ENCODE results near the gene THPO. TPM values are rescaled to one million over a fixed set of nuclear protein-coding genes. Genes with fewer than 3 reads are reported as not detected.

Gene THPO
- total RNA-seq, 1 donor from 2014 or later, result not detected

GRCh38 chr3:184336547-184337398 lies 41.2 kb downstream of the THPO start:
- intact Hi-C loops (cut with micrococcal nuclease), result no loop called here
- no peak for DNase-seq (ENCODE audit: low spot score)
- Mint-ChIP-seq H3K9me3 (no peaks in the 10 kb centered on the region), H3K27ac (peak overlapping the region; percentile 87), H3K4me3 (ENCODE audit: low read depth) (peak overlapping the region; percentile 88), H3K4me1 (ENCODE audit: low read depth) (peaks cover 54% of the 10 kb centered on the region), H3K36me3 (ENCODE audit: low read depth) (peaks cover 36% of the 10 kb centered on the region), H3K27me3 (ENCODE audit: low read depth) (no peaks in the 10 kb centered on the region)

GRCh38 chr3:184335661-184336546 lies 42.1 kb downstream of the THPO start:
- Mint-ChIP-seq H3K27ac (peak overlapping the region; percentile 87), H3K27me3 (ENCODE audit: low read depth) (no peaks in the 10 kb centered on the region), H3K4me3 (ENCODE audit: low read depth) (peak overlapping the region; percentile 88), H3K9me3 (no peaks in the 10 kb centered on the region), H3K36me3 (ENCODE audit: low read depth) (peaks cover 45% of the 10 kb centered on the region), H3K4me1 (ENCODE audit: low read depth) (peaks cover 54% of the 10 kb centered on the region)
- DNase-seq (ENCODE audit: low spot score), result peak; percentile 81
- intact Hi-C loops (cut with micrococcal nuclease), result loop anchor here (2.0 kb wide), 2 partner anchors 21 to 37 kb away; partner anchors contain the start of genes EIF4G1 and PSMD2

DNA sequence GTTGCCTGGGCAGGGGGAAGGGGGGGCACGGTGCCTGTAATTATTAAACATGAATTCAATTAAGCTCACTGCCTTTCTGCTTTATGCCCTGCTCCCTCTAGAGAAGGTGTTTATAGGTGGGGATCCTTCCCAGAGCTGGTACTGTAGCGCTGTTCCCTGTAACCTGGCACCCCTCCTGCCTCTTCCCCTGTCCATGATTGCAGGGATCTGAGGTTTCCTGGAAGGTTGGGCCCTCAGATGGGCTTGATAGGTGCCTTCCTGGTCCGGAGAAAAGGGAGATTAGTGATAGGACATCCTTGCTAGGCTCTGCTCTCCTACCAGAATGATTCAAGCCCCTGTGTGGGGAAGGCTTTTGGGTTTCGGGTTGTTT lies 42.7 kb downstream of the THPO start:
- Mint-ChIP-seq H3K27me3 (ENCODE audit: low read depth) (no peaks in the 10 kb centered on the region), H3K36me3 (ENCODE audit: low read depth) (peaks cover 50% of the 10 kb centered on the region), H3K27ac (peak overlapping the region; percentile 86), H3K9me3 (no peaks in the 10 kb centered on the region), H3K4me1 (ENCODE audit: low read depth) (peaks cover 50% of the 10 kb centered on the region), H3K4me3 (ENCODE audit: low read depth) (peak overlapping the region; percentile 64)
- no peak for DNase-seq (ENCODE audit: low spot score)
- intact Hi-C loops (cut with micrococcal nuclease), result loop anchor here (2.0 kb wide), 2 partner anchors 20 to 36 kb away; partner anchors contain the start of genes EIF4G1 and PSMD2

- DNase-seq (ENCODE audit: low spot score), result peak; percentile 42
- peaks cover 50% of the 10 kb centered on the region for H3K4me1 Mint-ChIP-seq (ENCODE audit: low read depth)
- peak overlapping the region; percentile 95 for H3K27ac Mint-ChIP-seq
- H3K9me3 Mint-ChIP-seq, result no peaks in the 10 kb centered on the region
- intact Hi-C loops (cut with micrococcal nuclease), result loop anchor here (1.0 to 2.0 kb wide), 3 partner anchors 20 to 36 kb away; partner anchors contain the start of genes EIF4G1 and PSMD2
- H3K27me3 Mint-ChIP-seq (ENCODE audit: low read depth), result no peaks in the 10 kb centered on the region
- peaks cover 55% of the 10 kb centered on the region for H3K36me3 Mint-ChIP-seq (ENCODE audit: low read depth)
- H3K4me3 Mint-ChIP-seq (ENCODE audit: low read depth), result peak overlapping the region; percentile 65
These were observed 43.4 kb downstream of the THPO start for GRCh38 chr3:184334470-184335158.

- Mint-ChIP-seq H3K36me3 (ENCODE audit: low read depth) (peaks cover 64% of the 10 kb centered on the region), H3K4me1 (ENCODE audit: low read depth) (peaks cover 53% of the 10 kb centered on the region), H3K27me3 (ENCODE audit: low read depth) (no peaks in the 10 kb centered on the region), H3K4me3 (ENCODE audit: low read depth) (peak overlapping the region; percentile 17), H3K27ac (peak overlapping the region; percentile 95), H3K9me3 (no peaks in the 10 kb centered on the region)
- no peak for DNase-seq (ENCODE audit: low spot score)
- intact Hi-C loops (cut with micrococcal nuclease), result loop anchor here (1.0 to 2.0 kb wide), 3 partner anchors 19 to 35 kb away; partner anchors contain the start of genes EIF4G1 and PSMD2
These were observed 44.3 kb downstream of the THPO start for GRCh38 chr3:184333700-184334099.

- no peaks in the 10 kb centered on the region for H3K27me3 Mint-ChIP-seq (ENCODE audit: low read depth)
- no peak overlapping the region for H3K4me3 Mint-ChIP-seq (ENCODE audit: low read depth)
- intact Hi-C loops (cut with micrococcal nuclease), result no loop called here
- H3K4me1 Mint-ChIP-seq (ENCODE audit: low read depth), result peaks cover 54% of the 10 kb centered on the region
- no peaks in the 10 kb centered on the region for H3K9me3 Mint-ChIP-seq
- H3K27ac Mint-ChIP-seq, result peak overlapping the region; percentile 95
- DNase-seq (ENCODE audit: low spot score), result no peak
- peaks cover 69% of the 10 kb centered on the region for H3K36me3 Mint-ChIP-seq (ENCODE audit: low read depth)
These were observed 44.8 kb downstream of the THPO start for GRCh38 chr3:184333190-184333589.

GRCh38 chr3:184332370-184333090 lies 45.5 kb downstream of the THPO start:
- no peak overlapping the region for H3K4me3 Mint-ChIP-seq (ENCODE audit: low read depth)
- H3K9me3 Mint-ChIP-seq, result no peaks in the 10 kb centered on the region
- intact Hi-C loops (cut with micrococcal nuclease), result no loop called here
- H3K27ac Mint-ChIP-seq, result peak overlapping the region; percentile 95
- no peak for DNase-seq (ENCODE audit: low spot score)
- H3K36me3 Mint-ChIP-seq (ENCODE audit: low read depth), result peaks cover 74% of the 10 kb centered on the region
- peaks cover 49% of the 10 kb centered on the region for H3K4me1 Mint-ChIP-seq (ENCODE audit: low read depth)
- no peaks in the 10 kb centered on the region for H3K27me3 Mint-ChIP-seq (ENCODE audit: low read depth)

- Mint-ChIP-seq H3K9me3 (no peaks in the 10 kb centered on the region), H3K36me3 (ENCODE audit: low read depth) (peaks cover 97% of the 10 kb centered on the region), H3K27me3 (ENCODE audit: low read depth) (no peaks in the 10 kb centered on the region), H3K4me3 (ENCODE audit: low read depth) (no peak overlapping the region), H3K4me1 (ENCODE audit: low read depth) (peaks cover 31% of the 10 kb centered on the region), H3K27ac (no peak overlapping the region)
- DNase-seq (ENCODE audit: low spot score), result no peak
- intact Hi-C loops (cut with micrococcal nuclease), result no loop called here
These were observed 49.5 kb downstream of the THPO start for GRCh38 chr3:184328516-184328915.

DNA sequence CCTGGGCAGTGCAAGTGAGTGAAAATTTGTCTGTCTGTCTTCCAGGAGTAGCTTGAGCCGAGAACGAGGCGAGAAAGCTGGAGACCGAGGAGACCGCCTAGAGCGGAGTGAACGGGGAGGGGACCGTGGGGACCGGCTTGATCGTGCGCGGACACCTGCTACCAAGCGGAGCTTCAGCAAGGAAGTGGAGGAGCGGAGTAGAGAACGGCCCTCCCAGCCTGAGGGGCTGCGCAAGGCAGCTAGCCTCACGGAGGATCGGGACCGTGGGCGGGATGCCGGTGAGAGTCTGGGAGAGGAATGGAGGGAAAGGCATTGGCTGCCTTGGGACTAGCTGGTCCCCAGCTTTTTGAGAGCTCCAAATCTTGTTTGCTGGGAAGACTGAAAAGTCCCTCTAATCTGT lies 50.8 kb downstream of the THPO start:
- H3K27ac Mint-ChIP-seq, result no peak overlapping the region
- H3K27me3 Mint-ChIP-seq (ENCODE audit: low read depth), result no peaks in the 10 kb centered on the region
- H3K4me1 Mint-ChIP-seq (ENCODE audit: low read depth), result peaks cover 17% of the 10 kb centered on the region
- no peak overlapping the region for H3K4me3 Mint-ChIP-seq (ENCODE audit: low read depth)
- H3K36me3 Mint-ChIP-seq (ENCODE audit: low read depth), result peaks cover 97% of the 10 kb centered on the region
- H3K9me3 Mint-ChIP-seq, result no peaks in the 10 kb centered on the region
- intact Hi-C loops (cut with micrococcal nuclease), result no loop called here
- DNase-seq (ENCODE audit: low spot score), result no peak

- Mint-ChIP-seq H3K27ac (peak overlapping the region; percentile 59), H3K36me3 (ENCODE audit: low read depth) (peaks cover 97% of the 10 kb centered on the region), H3K4me3 (ENCODE audit: low read depth) (no peak overlapping the region), H3K4me1 (ENCODE audit: low read depth) (peaks cover 17% of the 10 kb centered on the region), H3K27me3 (ENCODE audit: low read depth) (no peaks in the 10 kb centered on the region), H3K9me3 (no peaks in the 10 kb centered on the region)
- DNase-seq (ENCODE audit: low spot score), result no peak
- intact Hi-C loops (cut with micrococcal nuclease), result no loop called here
These were observed 52.2 kb downstream of the THPO start for GRCh38 chr3:184325715-184326369.

DNA sequence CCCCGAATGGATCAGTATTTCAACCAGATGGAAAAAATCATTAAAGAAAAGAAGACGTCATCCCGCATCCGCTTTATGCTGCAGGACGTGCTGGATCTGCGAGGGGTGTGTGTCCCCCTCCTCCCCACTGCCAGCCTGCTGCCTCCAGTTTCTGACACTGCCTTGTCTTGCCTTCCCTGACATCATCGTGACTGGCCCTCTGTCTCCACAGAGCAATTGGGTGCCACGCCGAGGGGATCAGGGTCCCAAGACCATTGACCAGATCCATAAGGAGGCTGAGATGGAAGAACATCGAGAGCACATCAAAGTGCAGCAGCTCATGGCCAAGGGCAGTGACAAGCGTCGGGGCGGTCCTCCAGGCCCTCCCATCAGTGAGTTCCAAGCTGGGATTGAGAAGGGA lies 52.7 kb downstream of the THPO start:
- Mint-ChIP-seq H3K27me3 (ENCODE audit: low read depth) (no peaks in the 10 kb centered on the region), H3K36me3 (ENCODE audit: low read depth) (peaks cover 98% of the 10 kb centered on the region), H3K4me1 (ENCODE audit: low read depth) (peaks cover 17% of the 10 kb centered on the region), H3K4me3 (ENCODE audit: low read depth) (no peak overlapping the region), H3K9me3 (no peaks in the 10 kb centered on the region), H3K27ac (peak overlapping the region; percentile 64)
- DNase-seq (ENCODE audit: low spot score), result no peak
- intact Hi-C loops (cut with micrococcal nuclease), result no loop called here
